ENCODE results near the gene CYP3A5. TPM values are rescaled to one million over a fixed set of nuclear protein-coding genes. Genes with fewer than 3 reads are reported as not detected.

CYP3A5 gene
- total and polyA plus RNA-seq, 9 of the 15 experiments (the other 6 are each of a cell fraction or from before 2014, with no cell fraction given), result 0.73 to 2.8 (median 1.5) TPM

DNA sequence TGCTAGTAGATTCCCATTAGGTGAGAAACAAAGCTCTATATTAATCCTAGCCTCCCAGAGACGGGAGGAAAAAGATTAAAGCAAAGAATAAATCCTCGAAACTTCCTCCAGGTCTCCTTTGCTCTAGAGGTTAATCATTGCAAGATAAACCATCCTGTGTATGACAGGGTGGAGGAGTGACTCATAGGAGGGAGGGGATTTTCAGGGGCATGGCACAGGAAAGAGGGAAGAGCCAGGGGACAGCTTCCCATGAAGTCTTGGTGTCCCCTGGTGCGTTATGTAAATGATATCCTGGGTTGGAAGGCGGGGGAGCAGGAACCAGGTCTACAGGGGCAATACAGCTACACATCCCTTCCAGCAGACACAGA is 780 bp downstream of the CYP3A5 start (continued):
- TF ChIP-seq, protein P1, sequence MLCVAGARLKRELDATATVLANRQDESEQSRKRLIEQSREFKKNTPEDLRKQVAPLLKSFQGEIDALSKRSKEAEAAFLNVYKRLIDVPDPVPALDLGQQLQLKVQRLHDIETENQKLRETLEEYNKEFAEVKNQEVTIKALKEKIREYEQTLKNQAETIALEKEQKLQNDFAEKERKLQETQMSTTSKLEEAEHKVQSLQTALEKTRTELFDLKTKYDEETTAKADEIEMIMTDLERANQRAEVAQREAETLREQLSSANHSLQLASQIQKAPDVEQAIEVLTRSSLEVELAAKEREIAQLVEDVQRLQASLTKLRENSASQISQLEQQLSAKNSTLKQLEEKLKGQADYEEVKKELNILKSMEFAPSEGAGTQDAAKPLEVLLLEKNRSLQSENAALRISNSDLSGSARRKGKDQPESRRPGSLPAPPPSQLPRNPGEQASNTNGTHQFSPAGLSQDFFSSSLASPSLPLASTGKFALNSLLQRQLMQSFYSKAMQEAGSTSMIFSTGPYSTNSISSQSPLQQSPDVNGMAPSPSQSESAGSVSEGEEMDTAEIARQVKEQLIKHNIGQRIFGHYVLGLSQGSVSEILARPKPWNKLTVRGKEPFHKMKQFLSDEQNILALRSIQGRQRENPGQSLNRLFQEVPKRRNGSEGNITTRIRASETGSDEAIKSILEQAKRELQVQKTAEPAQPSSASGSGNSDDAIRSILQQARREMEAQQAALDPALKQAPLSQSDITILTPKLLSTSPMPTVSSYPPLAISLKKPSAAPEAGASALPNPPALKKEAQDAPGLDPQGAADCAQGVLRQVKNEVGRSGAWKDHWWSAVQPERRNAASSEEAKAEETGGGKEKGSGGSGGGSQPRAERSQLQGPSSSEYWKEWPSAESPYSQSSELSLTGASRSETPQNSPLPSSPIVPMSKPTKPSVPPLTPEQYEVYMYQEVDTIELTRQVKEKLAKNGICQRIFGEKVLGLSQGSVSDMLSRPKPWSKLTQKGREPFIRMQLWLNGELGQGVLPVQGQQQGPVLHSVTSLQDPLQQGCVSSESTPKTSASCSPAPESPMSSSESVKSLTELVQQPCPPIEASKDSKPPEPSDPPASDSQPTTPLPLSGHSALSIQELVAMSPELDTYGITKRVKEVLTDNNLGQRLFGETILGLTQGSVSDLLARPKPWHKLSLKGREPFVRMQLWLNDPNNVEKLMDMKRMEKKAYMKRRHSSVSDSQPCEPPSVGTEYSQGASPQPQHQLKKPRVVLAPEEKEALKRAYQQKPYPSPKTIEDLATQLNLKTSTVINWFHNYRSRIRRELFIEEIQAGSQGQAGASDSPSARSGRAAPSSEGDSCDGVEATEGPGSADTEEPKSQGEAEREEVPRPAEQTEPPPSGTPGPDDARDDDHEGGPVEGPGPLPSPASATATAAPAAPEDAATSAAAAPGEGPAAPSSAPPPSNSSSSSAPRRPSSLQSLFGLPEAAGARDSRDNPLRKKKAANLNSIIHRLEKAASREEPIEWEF (CRISPR knock-in tag; IDR thresholded peaks at IDR 0.05), result no peak
- TF ChIP-seq HDGF (IDR thresholded peaks at IDR 0.05) (no peak), TCF7L2 (IDR thresholded peaks at IDR 0.05; ENCODE audit: low read depth, low read length) (no peak), ZNF174 (CRISPR knock-in tag; IDR thresholded peaks at IDR 0.05) (no peak), E2F3 (CRISPR knock-in tag; IDR thresholded peaks at IDR 0.05) (no peak), ASH1L (IDR thresholded peaks at IDR 0.05; ENCODE audit: borderline replicate concordance, low read depth, partially characterized antibody) (no peak), ZSCAN32 (CRISPR knock-in tag; IDR thresholded peaks at IDR 0.05) (no peak), PRMT5 (CRISPR knock-in tag; IDR thresholded peaks at IDR 0.05) (no peak), SP1 (CRISPR knock-in tag; IDR thresholded peaks at IDR 0.05) (no peak), BHLHE40 (IDR thresholded peaks at IDR 0.05; ENCODE audit: low read length) (no peak), TAF9B (IDR thresholded peaks at IDR 0.05; ENCODE audit: partially characterized antibody) (no peak), ZBTB8A (IDR thresholded peaks at IDR 0.05; ENCODE audit: partially characterized antibody) (no peak)
- TF ChIP-seq, protein P2, sequence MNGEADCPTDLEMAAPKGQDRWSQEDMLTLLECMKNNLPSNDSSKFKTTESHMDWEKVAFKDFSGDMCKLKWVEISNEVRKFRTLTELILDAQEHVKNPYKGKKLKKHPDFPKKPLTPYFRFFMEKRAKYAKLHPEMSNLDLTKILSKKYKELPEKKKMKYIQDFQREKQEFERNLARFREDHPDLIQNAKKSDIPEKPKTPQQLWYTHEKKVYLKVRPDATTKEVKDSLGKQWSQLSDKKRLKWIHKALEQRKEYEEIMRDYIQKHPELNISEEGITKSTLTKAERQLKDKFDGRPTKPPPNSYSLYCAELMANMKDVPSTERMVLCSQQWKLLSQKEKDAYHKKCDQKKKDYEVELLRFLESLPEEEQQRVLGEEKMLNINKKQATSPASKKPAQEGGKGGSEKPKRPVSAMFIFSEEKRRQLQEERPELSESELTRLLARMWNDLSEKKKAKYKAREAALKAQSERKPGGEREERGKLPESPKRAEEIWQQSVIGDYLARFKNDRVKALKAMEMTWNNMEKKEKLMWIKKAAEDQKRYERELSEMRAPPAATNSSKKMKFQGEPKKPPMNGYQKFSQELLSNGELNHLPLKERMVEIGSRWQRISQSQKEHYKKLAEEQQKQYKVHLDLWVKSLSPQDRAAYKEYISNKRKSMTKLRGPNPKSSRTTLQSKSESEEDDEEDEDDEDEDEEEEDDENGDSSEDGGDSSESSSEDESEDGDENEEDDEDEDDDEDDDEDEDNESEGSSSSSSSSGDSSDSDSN (IDR thresholded peaks at IDR 0.05; ENCODE audit: borderline replicate concordance in 1 of 2, low read depth in 2 of 2, low read length in 2 of 2), result no peak
- TF ChIP-seq, protein P3, sequence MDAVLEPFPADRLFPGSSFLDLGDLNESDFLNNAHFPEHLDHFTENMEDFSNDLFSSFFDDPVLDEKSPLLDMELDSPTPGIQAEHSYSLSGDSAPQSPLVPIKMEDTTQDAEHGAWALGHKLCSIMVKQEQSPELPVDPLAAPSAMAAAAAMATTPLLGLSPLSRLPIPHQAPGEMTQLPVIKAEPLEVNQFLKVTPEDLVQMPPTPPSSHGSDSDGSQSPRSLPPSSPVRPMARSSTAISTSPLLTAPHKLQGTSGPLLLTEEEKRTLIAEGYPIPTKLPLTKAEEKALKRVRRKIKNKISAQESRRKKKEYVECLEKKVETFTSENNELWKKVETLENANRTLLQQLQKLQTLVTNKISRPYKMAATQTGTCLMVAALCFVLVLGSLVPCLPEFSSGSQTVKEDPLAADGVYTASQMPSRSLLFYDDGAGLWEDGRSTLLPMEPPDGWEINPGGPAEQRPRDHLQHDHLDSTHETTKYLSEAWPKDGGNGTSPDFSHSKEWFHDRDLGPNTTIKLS (IDR thresholded peaks at IDR 0.05; ENCODE audit: borderline replicate concordance, low read depth), result no peak
- TF ChIP-seq, protein P4, sequence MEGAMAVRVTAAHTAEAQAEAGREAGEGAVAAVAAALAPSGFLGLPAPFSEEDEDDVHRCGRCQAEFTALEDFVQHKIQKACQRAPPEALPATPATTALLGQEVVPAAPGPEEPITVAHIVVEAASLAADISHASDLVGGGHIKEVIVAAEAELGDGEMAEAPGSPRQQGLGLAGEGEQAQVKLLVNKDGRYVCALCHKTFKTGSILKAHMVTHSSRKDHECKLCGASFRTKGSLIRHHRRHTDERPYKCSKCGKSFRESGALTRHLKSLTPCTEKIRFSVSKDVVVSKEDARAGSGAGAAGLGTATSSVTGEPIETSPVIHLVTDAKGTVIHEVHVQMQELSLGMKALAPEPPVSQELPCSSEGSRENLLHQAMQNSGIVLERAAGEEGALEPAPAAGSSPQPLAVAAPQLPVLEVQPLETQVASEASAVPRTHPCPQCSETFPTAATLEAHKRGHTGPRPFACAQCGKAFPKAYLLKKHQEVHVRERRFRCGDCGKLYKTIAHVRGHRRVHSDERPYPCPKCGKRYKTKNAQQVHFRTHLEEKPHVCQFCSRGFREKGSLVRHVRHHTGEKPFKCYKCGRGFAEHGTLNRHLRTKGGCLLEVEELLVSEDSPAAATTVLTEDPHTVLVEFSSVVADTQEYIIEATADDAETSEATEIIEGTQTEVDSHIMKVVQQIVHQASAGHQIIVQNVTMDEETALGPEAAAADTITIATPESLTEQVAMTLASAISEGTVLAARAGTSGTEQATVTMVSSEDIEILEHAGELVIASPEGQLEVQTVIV (CRISPR knock-in tag; IDR thresholded peaks at IDR 0.05; ENCODE audit: borderline replicate concordance), result no peak
- TF ChIP-seq, protein P5, sequence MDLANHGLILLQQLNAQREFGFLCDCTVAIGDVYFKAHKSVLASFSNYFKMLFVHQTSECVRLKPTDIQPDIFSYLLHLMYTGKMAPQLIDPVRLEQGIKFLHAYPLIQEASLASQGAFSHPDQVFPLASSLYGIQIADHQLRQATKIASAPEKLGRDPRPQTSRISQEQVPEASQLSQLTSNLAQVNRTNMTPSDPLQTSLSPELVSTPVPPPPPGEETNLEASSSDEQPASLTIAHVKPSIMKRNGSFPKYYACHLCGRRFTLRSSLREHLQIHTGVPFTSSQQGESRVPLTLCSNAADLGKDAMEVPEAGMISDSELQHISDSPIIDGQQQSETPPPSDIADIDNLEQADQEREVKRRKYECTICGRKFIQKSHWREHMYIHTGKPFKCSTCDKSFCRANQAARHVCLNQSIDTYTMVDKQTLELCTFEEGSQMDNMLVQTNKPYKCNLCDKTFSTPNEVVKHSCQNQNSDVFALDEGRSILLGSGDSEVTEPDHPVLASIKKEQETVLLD (IDR thresholded peaks at IDR 0.05), result no peak

Measured in K562 (cell line).